ENCODE results near the gene KCNJ5. TPM values are rescaled to one million over a fixed set of nuclear protein-coding genes. Genes with fewer than 3 reads are reported as not detected.
A peak's percentile ranks its signal among the peaks of the same experiment; 100 is the strongest.

KCNJ5 gene
- polyA plus RNA-seq, 1 donor (not counting 4 experiments of a cell fraction or from before 2014, with no cell fraction given): 0.59 TPM

DNA sequence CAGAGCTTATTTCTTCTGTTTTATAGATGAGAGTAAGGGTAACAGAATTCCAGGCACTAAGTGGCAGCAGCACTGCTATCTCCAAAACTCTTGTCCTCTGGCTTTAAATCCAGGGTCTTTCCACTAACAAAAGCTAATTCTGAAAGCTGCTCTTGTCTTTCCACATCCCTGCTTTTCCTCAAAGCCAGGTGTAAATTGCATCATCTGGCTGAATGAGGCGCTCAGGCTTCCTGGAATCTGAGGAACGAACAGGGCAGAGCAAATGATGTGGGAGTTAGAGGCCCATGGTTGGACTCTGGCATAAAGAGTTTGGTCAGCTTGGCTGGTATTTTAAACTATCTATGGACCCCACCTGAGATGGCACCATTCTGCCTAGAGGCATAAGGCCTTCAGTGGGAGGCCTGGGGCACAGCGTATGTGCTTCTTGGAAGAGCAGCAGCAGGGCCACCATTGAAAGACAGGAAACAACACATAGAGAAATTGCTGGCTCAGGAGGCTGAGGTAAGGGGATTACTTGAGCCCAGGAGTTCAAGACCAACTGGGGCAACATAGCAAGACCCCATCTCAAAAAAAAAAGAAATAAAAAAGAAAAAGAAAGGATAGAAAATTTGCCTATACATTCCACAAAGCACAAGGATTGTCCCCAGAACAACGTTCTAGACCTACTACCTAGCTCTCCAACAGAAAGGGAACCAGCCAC is 1.9 kb downstream of the KCNJ5 start:
- dilution Hi-C loops (cut with MboI; ENCODE audit: extremely low pct_ligation_motif_present, low sequenced_read_pairs): no loop called here
- no peak for FAIRE-seq

GRCh38 chr11:128893578-128894285 is 2.6 kb downstream of the KCNJ5 start:
- Histone ChIP-seq H3K79me2 (ENCODE audit: control insufficient read depth, insufficient read depth, low read length) (no peaks in the 10 kb centered on the region), H3K9me3 (ENCODE audit: control insufficient read depth, low read depth, low read length) (no peaks in the 10 kb centered on the region), H3K27ac (ENCODE audit: control insufficient read depth, insufficient read depth, low read length) (no peak overlapping the region), H3K4me3 (ENCODE audit: control insufficient read depth in 2 of 3, extremely low read depth in 1 of 3, insufficient read depth in 2 of 3, low read depth in 1 of 3, low read length in 3 of 3) (no peak overlapping the region), H3K9me1 (ENCODE audit: control insufficient read depth, extremely low read depth, insufficient read depth, low read length) (no peaks in the 10 kb centered on the region), H4K20me1 (ENCODE audit: control insufficient read depth, extremely low read depth, insufficient read depth, low read length) (no peaks in the 10 kb centered on the region), H3K36me3 (ENCODE audit: control insufficient read depth in 2 of 2, extremely low read depth in 1 of 2, insufficient read depth in 2 of 2, low read length in 2 of 2) (no peaks in the 10 kb centered on the region), H2AFZ (ENCODE audit: control insufficient read depth, low read length) (no peak overlapping the region), H3K4me2 (ENCODE audit: control insufficient read depth, extremely low read depth, insufficient read depth, low read depth, low read length) (no peak overlapping the region), H3K9ac (ENCODE audit: control insufficient read depth, extremely low read depth, insufficient read depth, low read length) (no peak overlapping the region), H3K27me3 (ENCODE audit: control insufficient read depth, extremely low read depth, insufficient read depth, low read length) (peaks cover 13% of the 10 kb centered on the region), H3K4me1 (ENCODE audit: control insufficient read depth, extremely low read depth, insufficient read depth, low read length) (peaks cover 15% of the 10 kb centered on the region)
- FAIRE-seq (peak; percentile 13), DNase-seq (ENCODE audit: low read depth, low spot score) (no peak)
- dilution Hi-C loops (cut with MboI; ENCODE audit: extremely low pct_ligation_motif_present, low sequenced_read_pairs): no loop called here
- TF ChIP-seq, protein P1, sequence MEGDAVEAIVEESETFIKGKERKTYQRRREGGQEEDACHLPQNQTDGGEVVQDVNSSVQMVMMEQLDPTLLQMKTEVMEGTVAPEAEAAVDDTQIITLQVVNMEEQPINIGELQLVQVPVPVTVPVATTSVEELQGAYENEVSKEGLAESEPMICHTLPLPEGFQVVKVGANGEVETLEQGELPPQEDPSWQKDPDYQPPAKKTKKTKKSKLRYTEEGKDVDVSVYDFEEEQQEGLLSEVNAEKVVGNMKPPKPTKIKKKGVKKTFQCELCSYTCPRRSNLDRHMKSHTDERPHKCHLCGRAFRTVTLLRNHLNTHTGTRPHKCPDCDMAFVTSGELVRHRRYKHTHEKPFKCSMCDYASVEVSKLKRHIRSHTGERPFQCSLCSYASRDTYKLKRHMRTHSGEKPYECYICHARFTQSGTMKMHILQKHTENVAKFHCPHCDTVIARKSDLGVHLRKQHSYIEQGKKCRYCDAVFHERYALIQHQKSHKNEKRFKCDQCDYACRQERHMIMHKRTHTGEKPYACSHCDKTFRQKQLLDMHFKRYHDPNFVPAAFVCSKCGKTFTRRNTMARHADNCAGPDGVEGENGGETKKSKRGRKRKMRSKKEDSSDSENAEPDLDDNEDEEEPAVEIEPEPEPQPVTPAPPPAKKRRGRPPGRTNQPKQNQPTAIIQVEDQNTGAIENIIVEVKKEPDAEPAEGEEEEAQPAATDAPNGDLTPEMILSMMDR (optimal IDR thresholded peaks at IDR 0.05 in 1 of 3, IDR thresholded peaks at IDR 0.05 in 1 of 3, conservative IDR thresholded peaks at IDR 0.05 in 1 of 3; ENCODE audit: extremely low read depth in 1 of 3, insufficient read depth in 2 of 3, low read length in 3 of 3): no peak

More for the DNA sequence above, 1.9 kb downstream of the KCNJ5 start:
- no peak for DNase-seq (ENCODE audit: low read depth, low spot score)
- Histone ChIP-seq H3K27ac (ENCODE audit: control insufficient read depth, insufficient read depth, low read length) (no peak overlapping the region), H3K79me2 (ENCODE audit: control insufficient read depth, insufficient read depth, low read length) (no peaks in the 10 kb centered on the region), H3K27me3 (ENCODE audit: control insufficient read depth, extremely low read depth, insufficient read depth, low read length) (peaks cover 13% of the 10 kb centered on the region), H3K9ac (ENCODE audit: control insufficient read depth, extremely low read depth, insufficient read depth, low read length) (no peak overlapping the region), H2AFZ (ENCODE audit: control insufficient read depth, low read length) (no peak overlapping the region), H3K4me1 (ENCODE audit: control insufficient read depth, extremely low read depth, insufficient read depth, low read length) (peaks cover 14% of the 10 kb centered on the region), H3K4me2 (ENCODE audit: control insufficient read depth, extremely low read depth, insufficient read depth, low read depth, low read length) (no peak overlapping the region), H3K9me3 (ENCODE audit: control insufficient read depth, low read depth, low read length) (no peaks in the 10 kb centered on the region), H3K36me3 (ENCODE audit: control insufficient read depth in 2 of 2, extremely low read depth in 1 of 2, insufficient read depth in 2 of 2, low read length in 2 of 2) (no peaks in the 10 kb centered on the region), H3K4me3 (ENCODE audit: control insufficient read depth in 2 of 3, extremely low read depth in 1 of 3, insufficient read depth in 2 of 3, low read depth in 1 of 3, low read length in 3 of 3) (no peak overlapping the region), H4K20me1 (ENCODE audit: control insufficient read depth, extremely low read depth, insufficient read depth, low read length) (no peaks in the 10 kb centered on the region), H3K9me1 (ENCODE audit: control insufficient read depth, extremely low read depth, insufficient read depth, low read length) (no peaks in the 10 kb centered on the region)
- TF ChIP-seq, protein P1 (optimal IDR thresholded peaks at IDR 0.05 in 1 of 3, IDR thresholded peaks at IDR 0.05 in 1 of 3, conservative IDR thresholded peaks at IDR 0.05 in 1 of 3; ENCODE audit: extremely low read depth in 1 of 3, insufficient read depth in 2 of 3, low read length in 3 of 3): no peak
- no peak for TF ChIP-seq EZH2 (IDR thresholded peaks at IDR 0.05; ENCODE audit: low read length)
